CD4-positive, alpha-beta T cell (primary cell): ENCODE results near the gene IFNL2. TPM values are rescaled to one million over a fixed set of nuclear protein-coding genes. Genes with fewer than 3 reads are reported as not detected.

Experiments
- ATAC-seq: fragments of 200-7000 bp; cut with Tn5 transposase; one replicate; pipeline ENCODE4 v1.10.0; 2022; ENCODE audit warnings: mild to moderate bottlenecking; ENCODE audit not compliant: poor library complexity
- CTCF ChIA-PET: fragments of 350-600 bp; sonication (Branson Sonifier 250); formaldehyde crosslinking; loops from one replicate; lab custom pipeline; 2021; ENCODE audit warnings: antibody characterized with exemption, inconsistent platforms; lab: Charles Lee
- POLR2A ChIA-PET: fragments of 350-600 bp; sonication (Branson Sonifier 250); formaldehyde crosslinking; loops from one replicate; lab custom pipeline; 2021; ENCODE audit warnings: antibody characterized with exemption, inconsistent platforms; lab: Charles Lee
- DNase-seq, 14 experiments: peaks; one replicate each; pipeline ENCODE4 v3.0.0-alpha.2; 2013 to 2020; ENCODE audit warnings: mixed read lengths in 2 of 14
- H3K27ac ChIP-seq, 2 donors: one replicate each; pipeline versions ENCODE4 v1.5.1 to v1.7.0; 2013; ENCODE audit warnings: low read length in 2 of 2, low read depth in 1 of 2, mild to moderate bottlenecking in 1 of 2
- H3K27me3 ChIP-seq, 2 experiments: 1 replicate in 1 of 2; 2 replicates in 1 of 2; pipeline versions ENCODE4 v1.6.1 to v1.7.0; 2013; ENCODE audit warnings: low read length in 2 of 2, control low read depth in 1 of 2, mild to moderate bottlenecking in 1 of 2, moderate library complexity in 1 of 2; ENCODE audit not compliant: insufficient read depth in 2 of 2, control insufficient read depth in 1 of 2
- H3K36me3 ChIP-seq: one replicate; pipeline ENCODE4 v1.6.1; 2013; ENCODE audit warnings: low read length, control low read depth; ENCODE audit not compliant: insufficient read depth
- H3K4me1 ChIP-seq: one replicate; pipeline ENCODE4 v1.6.1; 2013; ENCODE audit warnings: low read length, control low read depth; ENCODE audit not compliant: insufficient read depth
- H3K4me3 ChIP-seq: one replicate; pipeline ENCODE4 v1.5.1; 2013; ENCODE audit warnings: mild to moderate bottlenecking, low read length, moderate library complexity
- H3K9me3 ChIP-seq, 2 experiments: 1 replicate in 1 of 2; 2 replicates in 1 of 2; pipeline versions ENCODE4 v1.6.1 to v1.7.0; 2013; ENCODE audit warnings: low read length in 2 of 2, mild to moderate bottlenecking in 2 of 2, control low read depth in 1 of 2, moderate library complexity in 1 of 2; ENCODE audit not compliant: control insufficient read depth in 1 of 2, insufficient read depth in 1 of 2
- H3K27ac Mint-ChIP-seq: one replicate; pipeline ENCODE4 v1.8.0; 2020; ENCODE audit warnings: mixed read lengths
- H3K27me3 Mint-ChIP-seq: one replicate; pipeline ENCODE4 v1.8.0; 2021; ENCODE audit warnings: mixed read lengths
- H3K36me3 Mint-ChIP-seq: one replicate; pipeline ENCODE4 v1.8.0; 2021; ENCODE audit warnings: low read depth, mixed read lengths
- H3K4me1 Mint-ChIP-seq: one replicate; pipeline ENCODE4 v1.8.0; 2021; ENCODE audit warnings: low read depth, mixed read lengths
- H3K4me3 Mint-ChIP-seq: one replicate; pipeline ENCODE4 v1.8.0; 2020; ENCODE audit warnings: mild to moderate bottlenecking, mixed read lengths
- H3K9me3 Mint-ChIP-seq: one replicate; pipeline ENCODE4 v1.8.0; 2020; ENCODE audit warnings: mixed read lengths
- CTCF ChIP-seq: fragments of 200-600 bp; IDR thresholded peaks from one replicate; pipeline ENCODE4 v1.8.0; 2022; ENCODE audit warnings: antibody characterized with exemption, mild to moderate bottlenecking
- intact Hi-C, 2 experiments: fragments of 100-400 bp; cut with DNase I in 1 of 2; cut with micrococcal nuclease in 1 of 2; formaldehyde crosslinking; loops; one replicate each; pipeline versions ENCODE4 v1.15.1 to v1.9.0; 2023 to 2025; cut with DNase I, micrococcal nuclease
- total RNA-seq, 174 experiments: library from RNA in 2 of 174; stranded (reverse) in 2 of 174; gene quantifications; one replicate each; pipeline ENCODE4 v1.2.3 and lab custom pipeline; 2021 to 2026

IFNL2 gene
- total RNA-seq, 2 experiments from 2014 or later: not detected

- Mint-ChIP-seq H3K27me3 (peaks cover 13% of the 10 kb centered on the region), H3K4me1 (peaks cover 3% of the 10 kb centered on the region), H3K4me3 (peak overlapping the region; percentile 4), H3K9me3 (no peaks in the 10 kb centered on the region), H3K27ac (no peak overlapping the region), H3K36me3 (no peaks in the 10 kb centered on the region)
- Histone ChIP-seq H3K9me3 (peaks cover 0 to 6% of the 10 kb centered on the region in 2 experiments), H3K27ac (no peak overlapping the region), H3K4me3 (peak overlapping the region; percentile 10), H3K4me1 (peaks cover 10% of the 10 kb centered on the region), H3K36me3 (no peaks in the 10 kb centered on the region), H3K27me3 (peaks cover 8 to 11% of the 10 kb centered on the region in 2 experiments)
- ChIA-PET CTCF (no interaction called here), POLR2A (interaction anchor here (0.6 kb wide), 1 partner anchor 9 kb away, joined by 3 read pairs; no protein-coding TSS in a partner anchor)
- intact Hi-C loops: no loop called here
- no peak for TF ChIP-seq CTCF
- peak; percentile 26 for ATAC-seq
- peak in 6 of 14 experiments; percentile 26 to 57 (median 48) for DNase-seq
Observed at GRCh38 chr19:39246951-39247669, 21.1 kb upstream of the IFNL2 start.

- intact Hi-C loops: no loop called here
- Histone ChIP-seq H3K4me1 (peaks cover 10% of the 10 kb centered on the region), H3K36me3 (no peaks in the 10 kb centered on the region), H3K27ac (no peak overlapping the region), H3K27me3 (peaks cover 8 to 11% of the 10 kb centered on the region in 2 experiments), H3K9me3 (peaks cover 0 to 6% of the 10 kb centered on the region in 2 experiments), H3K4me3 (no peak overlapping the region)
- Mint-ChIP-seq H3K36me3 (no peaks in the 10 kb centered on the region), H3K27me3 (peaks cover 13% of the 10 kb centered on the region), H3K9me3 (no peaks in the 10 kb centered on the region), H3K4me1 (peaks cover 10% of the 10 kb centered on the region), H3K4me3 (no peak overlapping the region), H3K27ac (no peak overlapping the region)
- no peak for ATAC-seq
- no peak for TF ChIP-seq CTCF
- CTCF ChIA-PET: no interaction called here
- DNase-seq: peak in 2 of 14 experiments; percentile 23 to 29
- POLR2A ChIA-PET: interaction anchor here (0.6 kb wide), 1 partner anchor 10 kb away, joined by 3 read pairs; no protein-coding TSS in a partner anchor
Observed at GRCh38 chr19:39247701-39248664, 20.2 kb upstream of the IFNL2 start.

- DNase-seq (no peak), ATAC-seq (no peak)
- ChIA-PET POLR2A (no interaction called here), CTCF (no interaction called here)
- Histone ChIP-seq H3K27ac (no peak within 1 kb of the TSS), H3K27me3 (peaks cover 8 to 11% of the 10 kb centered on the region in 2 experiments), H3K9me3 (peaks cover 0 to 6% of the 10 kb centered on the region in 2 experiments), H3K4me1 (peaks cover 10% of the 10 kb centered on the region), H3K36me3 (no peaks in the 10 kb centered on the region), H3K4me3 (no peak within 1 kb of the TSS)
- no peaks in the 10 kb centered on the region for H3K9me3 Mint-ChIP-seq
- peaks cover 9% of the 10 kb centered on the region for H3K27me3 Mint-ChIP-seq
- TF ChIP-seq CTCF: no peak
- no peaks in the 10 kb centered on the region for H3K36me3 Mint-ChIP-seq
- no peak within 1 kb of the TSS for H3K27ac Mint-ChIP-seq
- no peak within 1 kb of the TSS for H3K4me3 Mint-ChIP-seq
- H3K4me1 Mint-ChIP-seq: peaks cover 10% of the 10 kb centered on the region
- intact Hi-C loops: no loop called here
Observed at GRCh38 chr19:39248806-39249205, 19.4 kb upstream of the IFNL2 start, which contains the start of gene IFNL4. Gene IFNL4, minus strand, starts transcription at chr19:39248856.
